AG09309 (cell line): ENCODE data around the gene VAV2.

Source experiments
- DNase-seq: peaks from one replicate; pipeline ENCODE4 v3.0.0-alpha.2; 2010; ENCODE audit warnings: low read depth
- H3K4me3 ChIP-seq: 2 replicates; pipeline ENCODE4 v1.5.1; 2011; ENCODE audit warnings: mild to moderate bottlenecking, low read depth, low read length, moderate library complexity; ENCODE audit not compliant: control insufficient read depth
- TF ChIP-seq, protein P1 (sequence below): IDR thresholded peaks from 2 replicates; pipeline ENCODE4 v1.5.1; 2011; ENCODE audit warnings: mild to moderate bottlenecking, low read depth, low read length, inconsistent platforms; ENCODE audit not compliant: insufficient read depth, control insufficient read depth; ENCODE audit errors: missing control alignments

VAV2 gene

DNA sequence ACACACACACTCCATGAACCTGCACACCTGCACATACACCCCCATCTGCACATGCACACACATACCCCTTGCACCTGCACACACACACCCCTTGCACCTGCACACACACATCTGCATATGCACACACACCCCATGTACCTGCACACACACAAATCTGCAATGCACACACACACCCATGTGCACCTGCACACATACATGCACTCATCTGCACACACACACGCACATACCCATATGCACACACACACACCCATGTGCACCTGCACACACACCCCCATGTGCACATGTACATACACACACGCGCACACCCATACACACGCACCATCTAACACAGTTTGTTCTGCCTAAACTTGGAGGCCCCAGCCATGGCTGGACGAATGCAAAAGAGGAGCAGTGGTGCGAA, 138.1 kb downstream of the VAV2 start:
- TF ChIP-seq, protein P1, sequence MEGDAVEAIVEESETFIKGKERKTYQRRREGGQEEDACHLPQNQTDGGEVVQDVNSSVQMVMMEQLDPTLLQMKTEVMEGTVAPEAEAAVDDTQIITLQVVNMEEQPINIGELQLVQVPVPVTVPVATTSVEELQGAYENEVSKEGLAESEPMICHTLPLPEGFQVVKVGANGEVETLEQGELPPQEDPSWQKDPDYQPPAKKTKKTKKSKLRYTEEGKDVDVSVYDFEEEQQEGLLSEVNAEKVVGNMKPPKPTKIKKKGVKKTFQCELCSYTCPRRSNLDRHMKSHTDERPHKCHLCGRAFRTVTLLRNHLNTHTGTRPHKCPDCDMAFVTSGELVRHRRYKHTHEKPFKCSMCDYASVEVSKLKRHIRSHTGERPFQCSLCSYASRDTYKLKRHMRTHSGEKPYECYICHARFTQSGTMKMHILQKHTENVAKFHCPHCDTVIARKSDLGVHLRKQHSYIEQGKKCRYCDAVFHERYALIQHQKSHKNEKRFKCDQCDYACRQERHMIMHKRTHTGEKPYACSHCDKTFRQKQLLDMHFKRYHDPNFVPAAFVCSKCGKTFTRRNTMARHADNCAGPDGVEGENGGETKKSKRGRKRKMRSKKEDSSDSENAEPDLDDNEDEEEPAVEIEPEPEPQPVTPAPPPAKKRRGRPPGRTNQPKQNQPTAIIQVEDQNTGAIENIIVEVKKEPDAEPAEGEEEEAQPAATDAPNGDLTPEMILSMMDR: no peak
- DNase-seq: no peak
- H3K4me3 ChIP-seq: no peak overlapping the region

- TF ChIP-seq, protein P1: no peak
- H3K4me3 ChIP-seq: no peak overlapping the region
- DNase-seq: no peak
Measured at GRCh38 chr9:133853331-133853730, 138.8 kb downstream of the VAV2 start.

GRCh38 chr9:133852431-133852830, 139.7 kb downstream of the VAV2 start:
- TF ChIP-seq, protein P1: no peak
- no peak overlapping the region for H3K4me3 ChIP-seq
- no peak for DNase-seq

GRCh38 chr9:133851693-133852092, 140.4 kb downstream of the VAV2 start:
- H3K4me3 ChIP-seq: no peak overlapping the region
- TF ChIP-seq, protein P1: no peak
- no peak for DNase-seq

GRCh38 chr9:133850937-133851336, 141.2 kb downstream of the VAV2 start:
- H3K4me3 ChIP-seq: no peak overlapping the region
- TF ChIP-seq, protein P1: no peak
- DNase-seq: no peak

- no peak for DNase-seq
- TF ChIP-seq, protein P1: no peak
- no peak overlapping the region for H3K4me3 ChIP-seq
Measured at GRCh38 chr9:133850161-133850560, 142.0 kb downstream of the VAV2 start.

GRCh38 chr9:133849110-133849670, 142.9 kb downstream of the VAV2 start:
- TF ChIP-seq, protein P1: no peak
- no peak overlapping the region for H3K4me3 ChIP-seq
- DNase-seq: no peak
